ENCODE measurements around the gene C22orf23. TPM values are rescaled to one million over a fixed set of nuclear protein-coding genes. Genes with fewer than 3 reads are reported as not detected.

C22orf23 gene
- total RNA-seq: under 1 TPM in 1 of 6 experiments, not detected in 5; 0.40 TPM
- long read RNA-seq: 0 reads

- H3K4me1 ChIP-seq: peaks cover 0 to 47% (median 6%) of the 10 kb centered on the region in 4 donors
- intact Hi-C loops (cut with DNase I): no loop called here
- ATAC-seq (peak; percentile 92 to 94 (median 92)), DNase-seq (peak; percentile 96 to 98 (median 98))
- WGBS (ENCODE audit: insufficient coverage, low coverage, low lambda C conversion rate, missing lambda C conversion rate): 0% methylated on average over 16 of the region's 52 CpGs
- H3K9me3 ChIP-seq: no peaks in the 10 kb centered on the region
- peaks cover 0 to 18% (median 2%) of the 10 kb centered on the region in 4 donors for H3K36me3 ChIP-seq
- H3K27me3 ChIP-seq: no peaks in the 10 kb centered on the region
- H3K27ac ChIP-seq: peak within 1 kb of the TSS; percentile 48 to 68 (median 55)
- peak within 1 kb of the TSS; percentile 88 to 100 (median 96) for H3K4me3 ChIP-seq
- TF ChIP-seq POLR2A (IDR thresholded peaks at IDR 0.05) (peak; percentile 46), CTCF (IDR thresholded peaks at IDR 0.05) (no peak)
Measured at GRCh38 chr22:37953437-37954179, at the start of gene C22orf23, which contains the start of gene POLR2F. C22orf23 (minus strand) TSS chr22:37953601; CDS start chr22:37953149, 452 bp downstream. POLR2F (plus strand) TSS chr22:37953699; CDS start chr22:37953788, 89 bp downstream.

DNA sequence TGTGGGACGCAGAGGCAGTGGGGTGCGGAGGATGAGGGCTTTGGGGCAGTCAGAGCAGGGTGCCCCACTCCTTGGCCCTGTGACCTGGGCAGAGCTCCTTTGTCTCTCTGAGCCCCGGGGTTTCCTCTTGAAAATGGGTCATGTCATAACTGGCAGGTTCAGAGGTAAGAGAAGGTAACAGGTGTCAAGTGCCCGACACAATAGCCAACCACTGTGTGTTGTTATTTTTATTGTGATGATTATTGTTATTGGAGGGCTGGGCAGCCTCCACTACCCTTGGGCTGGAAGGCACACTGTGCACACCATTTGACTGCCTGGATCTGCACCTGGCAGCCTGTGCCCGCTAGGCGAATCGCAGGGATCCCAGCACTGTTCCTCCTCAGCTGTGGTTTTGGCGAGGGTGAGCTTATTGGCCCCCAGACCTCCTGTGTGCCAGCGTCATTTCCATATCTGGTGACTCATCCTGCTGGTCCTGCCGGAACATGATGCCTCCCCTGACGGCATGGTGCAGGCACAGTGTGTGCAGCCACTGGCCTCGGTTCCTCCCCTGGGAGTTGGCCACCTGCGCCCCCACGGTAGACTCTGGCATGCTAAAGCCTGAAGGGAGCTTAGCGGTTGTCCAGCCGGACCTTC, 46.4 kb upstream of the C22orf23 start:
- H3K4me1 ChIP-seq: no peaks in the 10 kb centered on the region
- no peaks in the 10 kb centered on the region for H3K9me3 ChIP-seq
- no peak for DNase-seq
- H3K4me3 ChIP-seq: no peak overlapping the region
- no peaks in the 10 kb centered on the region for H3K36me3 ChIP-seq
- no peak overlapping the region for H3K27ac ChIP-seq
- H3K27me3 ChIP-seq: no peaks in the 10 kb centered on the region
- no peak for ATAC-seq
- no peak for TF ChIP-seq CTCF (IDR thresholded peaks at IDR 0.05)
- no peak for TF ChIP-seq POLR2A (IDR thresholded peaks at IDR 0.05)
- intact Hi-C loops (cut with DNase I): no loop called here
- 78% methylated on average over 6 of the region's 16 CpGs for WGBS (ENCODE audit: insufficient coverage, low coverage, low lambda C conversion rate, missing lambda C conversion rate)

GRCh38 chr22:37999236-37999635, 45.8 kb upstream of the C22orf23 start:
- no peak for DNase-seq
- Histone ChIP-seq H3K27ac (no peak overlapping the region), H3K36me3 (no peaks in the 10 kb centered on the region), H3K4me3 (no peak overlapping the region), H3K4me1 (no peaks in the 10 kb centered on the region), H3K27me3 (no peaks in the 10 kb centered on the region), H3K9me3 (no peaks in the 10 kb centered on the region)
- no peak for ATAC-seq
- 80% methylated on average over 1 of the region's 10 CpGs for WGBS (ENCODE audit: insufficient coverage, low coverage, low lambda C conversion rate, missing lambda C conversion rate)
- intact Hi-C loops (cut with DNase I): no loop called here
- TF ChIP-seq POLR2A (IDR thresholded peaks at IDR 0.05): no peak
- no peak for TF ChIP-seq CTCF (IDR thresholded peaks at IDR 0.05)

- DNase-seq: no peak
- no peak for TF ChIP-seq CTCF (IDR thresholded peaks at IDR 0.05)
- no peak for TF ChIP-seq POLR2A (IDR thresholded peaks at IDR 0.05)
Measured at GRCh38 chr22:37998543-37998942, 45.1 kb upstream of the C22orf23 start.

More at GRCh38 chr22:37998543-37998942, 45.1 kb upstream of the C22orf23 start:
- Histone ChIP-seq H3K4me3 (no peak overlapping the region), H3K9me3 (no peaks in the 10 kb centered on the region), H3K4me1 (no peaks in the 10 kb centered on the region), H3K27me3 (no peaks in the 10 kb centered on the region), H3K36me3 (no peaks in the 10 kb centered on the region), H3K27ac (no peak overlapping the region)
- intact Hi-C loops (cut with DNase I): no loop called here
- 72% methylated on average over 3 of the region's 7 CpGs for WGBS (ENCODE audit: insufficient coverage, low coverage, low lambda C conversion rate, missing lambda C conversion rate)
- ATAC-seq: no peak
